HCT116 (cell line): ENCODE results near the gene HECTD2. TPM values are rescaled to one million over a fixed set of nuclear protein-coding genes. Genes with fewer than 3 reads are reported as not detected.

Experiments
- ATAC-seq: fragments of 200-7000 bp; cut with Tn5 transposase; 2 replicates; pipeline ENCODE4 v1.9.1; 2020; ENCODE audit warnings: mild to moderate bottlenecking, moderate library complexity
- BruUV-seq: library from RNA; stranded (reverse); fragments of 400-500 nt; replicated peaks from 2 replicates; lab custom pipeline; 2021; lab: Mats Ljungman, UMichigan
- CTCF ChIA-PET: fragments of 300-600 bp; sonication (Branson Sonifier 250); formaldehyde crosslinking; loops from one replicate; lab custom pipeline; 2021; ENCODE audit warnings: antibody characterized with exemption; lab: Charles Lee
- POLR2A ChIA-PET: fragments of 300-600, 350-600 bp; sonication (Branson Sonifier 250); formaldehyde crosslinking; loops from one replicate; lab custom pipeline; 2021; ENCODE audit warnings: antibody characterized with exemption; lab: Charles Lee
- RAD21 ChIA-PET, 2 experiments: fragments of 300-600 bp; sonication (Branson Sonifier 250); formaldehyde crosslinking; loops; one replicate each; lab custom pipeline; 2023; ENCODE audit warnings: low total read pairs in 2 of 2; ENCODE audit not compliant: uncharacterized antibody in 2 of 2, unreplicated experiment in 2 of 2, low non-redundant PET in 1 of 2; lab: Charles Lee
- DNase-seq: peaks from one replicate; pipeline ENCODE4 v3.0.0-alpha.2; 2010; ENCODE audit warnings: low read depth, low spot score
- H2AFZ ChIP-seq: fragments of 200-600 bp; shearing (Covaris generic), sonication (generic); 2 replicates; pipeline ENCODE4 v1.6.1; 2017; ENCODE audit warnings: low read depth, mixed run types, mixed read lengths, antibody characterized with exemption, low read length; ENCODE audit not compliant: poor library complexity, severe bottlenecking
- H3K27ac ChIP-seq: 2 replicates; pipeline ENCODE4 v1.5.1; 2012; ENCODE audit warnings: low read depth, low read length
- H3K27me3 ChIP-seq: fragments of 200-600 bp; sonication (generic); 2 replicates; pipeline ENCODE4 v1.6.1; 2016; ENCODE audit warnings: mixed run types, low read length, mixed read lengths; ENCODE audit not compliant: insufficient read depth
- H3K36me3 ChIP-seq, 2 experiments: fragments of 200-500 bp in 1 of 2; fragments of 200-600 bp in 1 of 2; sonication (Bioruptor generic) in 1 of 2; sonication (generic) in 1 of 2; 2 replicates each; pipeline versions ENCODE4 v1.5.1 to v1.6.1; 2014 to 2016; ENCODE audit warnings: low read length in 2 of 2, inconsistent platforms in 1 of 2, mixed read lengths in 1 of 2, mixed run types in 1 of 2; ENCODE audit not compliant: insufficient read depth in 2 of 2, control insufficient read depth in 1 of 2
- H3K4me1 ChIP-seq, 2 experiments: fragments of 200-600 bp in 1 of 2; sonication (generic) in 1 of 2; 2 replicates each; pipeline versions ENCODE4 v1.5.1 to v1.6.1; 2012 to 2017; ENCODE audit warnings: low read length in 2 of 2, inconsistent platforms in 1 of 2, mild to moderate bottlenecking in 1 of 2, mixed read lengths in 1 of 2, mixed run types in 1 of 2, moderate library complexity in 1 of 2; ENCODE audit not compliant: insufficient read depth in 2 of 2, control insufficient read depth in 1 of 2
- H3K4me2 ChIP-seq: fragments of 200-600 bp; sonication (generic); 2 replicates; pipeline ENCODE4 v1.6.1; 2017; ENCODE audit warnings: mixed run types, low read length, mixed read lengths
- H3K4me3 ChIP-seq, 2 experiments: fragments of 200-600 bp in 1 of 2; sonication (generic) in 1 of 2; replicated peaks in 1 of 2; 2 replicates each; pipeline ENCODE4 v1.5.1; 2011 to 2016; ENCODE audit warnings: low read length in 2 of 2, control low read depth in 1 of 2, low read depth in 1 of 2, mild to moderate bottlenecking in 1 of 2, mixed read lengths in 1 of 2, mixed run types in 1 of 2
- H3K79me2 ChIP-seq: fragments of 200-600 bp; sonication (generic); 2 replicates; pipeline ENCODE4 v1.6.1; 2017; ENCODE audit warnings: mild to moderate bottlenecking, mixed run types, low read length, moderate library complexity, mixed read lengths; ENCODE audit not compliant: insufficient read depth
- H3K9ac ChIP-seq: fragments of 200-600 bp; sonication (generic); 2 replicates; pipeline ENCODE4 v1.6.1; 2016; ENCODE audit warnings: low read length, mixed read lengths
- H3K9me2 ChIP-seq: fragments of 200-600 bp; sonication (generic), shearing (Covaris generic); 2 replicates; pipeline ENCODE4 v1.6.1; 2017; ENCODE audit warnings: mixed run types, mild to moderate bottlenecking, moderate library complexity; ENCODE audit not compliant: insufficient read depth
- H3K9me3 ChIP-seq, 2 experiments: fragments of 200-500 bp in 1 of 2; fragments of 200-600 bp in 1 of 2; sonication (Bioruptor generic) in 1 of 2; sonication (generic) in 1 of 2; 2 replicates each; pipeline ENCODE4 v1.6.1; 2014 to 2017; ENCODE audit warnings: low read length in 2 of 2, mixed read lengths in 2 of 2, inconsistent platforms in 1 of 2, low read depth in 1 of 2, mild to moderate bottlenecking in 1 of 2, mixed run types in 1 of 2, moderate library complexity in 1 of 2; ENCODE audit not compliant: control insufficient read depth in 1 of 2, insufficient read depth in 1 of 2
- H4K20me1 ChIP-seq: fragments of 200-600 bp; sonication (generic), shearing (Covaris generic); 2 replicates; pipeline ENCODE4 v1.6.1; 2017; ENCODE audit warnings: mixed run types, mild to moderate bottlenecking, moderate library complexity; ENCODE audit not compliant: insufficient read depth
- CBX3 ChIP-seq: IDR thresholded peaks from 2 replicates; pipeline ENCODE4 v1.6.1; 2012; ENCODE audit warnings: low read depth
- CTCF ChIP-seq, 3 experiments: fragments of 200-600 bp in 1 of 3; sonication (generic) in 1 of 3; IDR thresholded peaks in 2 of 3; conservative IDR thresholded peaks in 1 of 3; 2 replicates each; pipeline ENCODE4 v1.5.1; 2012 to 2017; ENCODE audit warnings: low read depth in 2 of 3, low read length in 2 of 3, antibody characterized with exemption in 1 of 3, borderline replicate concordance in 1 of 3, control low read depth in 1 of 3, mild to moderate bottlenecking in 1 of 3, mixed read lengths in 1 of 3, mixed run types in 1 of 3, moderate library complexity in 1 of 3; ENCODE audit not compliant: insufficient read depth in 1 of 3
- RAD21 ChIP-seq: IDR thresholded peaks from 2 replicates; pipeline ENCODE4 v1.6.1; 2012; ENCODE audit warnings: low read depth, mild to moderate bottlenecking
- SP1 ChIP-seq: IDR thresholded peaks from 2 replicates; pipeline ENCODE4 v1.6.1; 2012; ENCODE audit warnings: low read depth
- intact Hi-C: fragments of 100-400 bp; cut with micrococcal nuclease; formaldehyde crosslinking; loops from 2 replicates; pipeline ENCODE4 v1.10.0; 2022
- total RNA-seq: library from RNA; stranded (reverse); gene quantifications from one replicate; pipeline ENCODE4 v1.2.1, GENCODE V29; 2021; ENCODE audit not compliant: unreplicated experiment
- TF ChIP-seq, protein P1 (sequence below): IDR thresholded peaks from 2 replicates; pipeline ENCODE4 v1.6.1; 2011; ENCODE audit warnings: mild to moderate bottlenecking, low read length, moderate library complexity; ENCODE audit not compliant: insufficient replicate concordance; ENCODE audit errors: extremely low read depth
- TF ChIP-seq, protein P2 (sequence below): IDR thresholded peaks from 2 replicates; pipeline ENCODE4 v1.6.1; 2012; ENCODE audit warnings: low read depth

The HECTD2 gene
- total RNA-seq, 1 experiment from 2014 or later, result 3.0 TPM

DNA sequence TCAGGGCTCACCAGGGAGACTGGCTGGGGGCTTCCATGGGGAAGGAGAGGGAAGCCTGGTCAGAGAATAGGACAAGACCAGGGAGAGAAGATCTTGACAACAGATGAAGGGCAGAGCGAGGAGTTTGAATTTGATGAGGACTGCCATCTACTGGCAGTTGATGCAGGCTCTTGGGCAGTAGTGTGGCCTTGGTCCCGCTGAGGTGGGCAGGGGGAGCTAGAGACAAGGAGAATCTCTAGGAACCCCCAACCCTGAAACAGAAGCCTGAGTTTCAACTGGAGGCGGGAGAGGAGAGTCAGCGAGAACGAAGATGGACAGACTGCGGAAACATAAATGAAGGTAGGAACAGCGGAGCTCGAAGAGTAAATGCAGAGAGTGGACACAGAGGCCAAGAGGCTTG is 141.7 kb downstream of the HECTD2 start (continued):
- TF ChIP-seq, protein P1, sequence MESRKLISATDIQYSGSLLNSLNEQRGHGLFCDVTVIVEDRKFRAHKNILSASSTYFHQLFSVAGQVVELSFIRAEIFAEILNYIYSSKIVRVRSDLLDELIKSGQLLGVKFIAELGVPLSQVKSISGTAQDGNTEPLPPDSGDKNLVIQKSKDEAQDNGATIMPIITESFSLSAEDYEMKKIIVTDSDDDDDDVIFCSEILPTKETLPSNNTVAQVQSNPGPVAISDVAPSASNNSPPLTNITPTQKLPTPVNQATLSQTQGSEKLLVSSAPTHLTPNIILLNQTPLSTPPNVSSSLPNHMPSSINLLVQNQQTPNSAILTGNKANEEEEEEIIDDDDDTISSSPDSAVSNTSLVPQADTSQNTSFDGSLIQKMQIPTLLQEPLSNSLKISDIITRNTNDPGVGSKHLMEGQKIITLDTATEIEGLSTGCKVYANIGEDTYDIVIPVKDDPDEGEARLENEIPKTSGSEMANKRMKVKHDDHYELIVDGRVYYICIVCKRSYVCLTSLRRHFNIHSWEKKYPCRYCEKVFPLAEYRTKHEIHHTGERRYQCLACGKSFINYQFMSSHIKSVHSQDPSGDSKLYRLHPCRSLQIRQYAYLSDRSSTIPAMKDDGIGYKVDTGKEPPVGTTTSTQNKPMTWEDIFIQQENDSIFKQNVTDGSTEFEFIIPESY, result no peak
- TF ChIP-seq SP1, result no peak
- peak; percentile 84 for TF ChIP-seq RAD21
- TF ChIP-seq CBX3, result no peak

- no peaks in the 10 kb centered on the region for H3K9me3 ChIP-seq
- TF ChIP-seq RAD21 (peak; percentile 78), CTCF (IDR thresholded peaks at IDR 0.05 in 2 of 3, conservative IDR thresholded peaks at IDR 0.05 in 1 of 3; ENCODE audit: borderline replicate concordance in 1 of 3, insufficient read depth in 1 of 3, low read depth in 2 of 3, low read length in 2 of 3) (peak; percentile 52 to 58 (median 53); a peak in 5 of 6 replicates)
- TF ChIP-seq, protein P2, sequence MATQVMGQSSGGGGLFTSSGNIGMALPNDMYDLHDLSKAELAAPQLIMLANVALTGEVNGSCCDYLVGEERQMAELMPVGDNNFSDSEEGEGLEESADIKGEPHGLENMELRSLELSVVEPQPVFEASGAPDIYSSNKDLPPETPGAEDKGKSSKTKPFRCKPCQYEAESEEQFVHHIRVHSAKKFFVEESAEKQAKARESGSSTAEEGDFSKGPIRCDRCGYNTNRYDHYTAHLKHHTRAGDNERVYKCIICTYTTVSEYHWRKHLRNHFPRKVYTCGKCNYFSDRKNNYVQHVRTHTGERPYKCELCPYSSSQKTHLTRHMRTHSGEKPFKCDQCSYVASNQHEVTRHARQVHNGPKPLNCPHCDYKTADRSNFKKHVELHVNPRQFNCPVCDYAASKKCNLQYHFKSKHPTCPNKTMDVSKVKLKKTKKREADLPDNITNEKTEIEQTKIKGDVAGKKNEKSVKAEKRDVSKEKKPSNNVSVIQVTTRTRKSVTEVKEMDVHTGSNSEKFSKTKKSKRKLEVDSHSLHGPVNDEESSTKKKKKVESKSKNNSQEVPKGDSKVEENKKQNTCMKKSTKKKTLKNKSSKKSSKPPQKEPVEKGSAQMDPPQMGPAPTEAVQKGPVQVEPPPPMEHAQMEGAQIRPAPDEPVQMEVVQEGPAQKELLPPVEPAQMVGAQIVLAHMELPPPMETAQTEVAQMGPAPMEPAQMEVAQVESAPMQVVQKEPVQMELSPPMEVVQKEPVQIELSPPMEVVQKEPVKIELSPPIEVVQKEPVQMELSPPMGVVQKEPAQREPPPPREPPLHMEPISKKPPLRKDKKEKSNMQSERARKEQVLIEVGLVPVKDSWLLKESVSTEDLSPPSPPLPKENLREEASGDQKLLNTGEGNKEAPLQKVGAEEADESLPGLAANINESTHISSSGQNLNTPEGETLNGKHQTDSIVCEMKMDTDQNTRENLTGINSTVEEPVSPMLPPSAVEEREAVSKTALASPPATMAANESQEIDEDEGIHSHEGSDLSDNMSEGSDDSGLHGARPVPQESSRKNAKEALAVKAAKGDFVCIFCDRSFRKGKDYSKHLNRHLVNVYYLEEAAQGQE, result no peak
- H3K4me1 ChIP-seq, result no peaks in the 10 kb centered on the region
- H3K36me3 ChIP-seq, result no peaks in the 10 kb centered on the region
- H3K9me2 ChIP-seq, result no peaks in the 10 kb centered on the region
- H3K79me2 ChIP-seq, result no peaks in the 10 kb centered on the region
- H4K20me1 ChIP-seq, result no peaks in the 10 kb centered on the region
- POLR2A ChIA-PET, result interaction anchor here (0.6 to 1.5 kb wide), 2 partner anchors 254 to 256 kb away, joined by 3 to 4 read pairs; no protein-coding TSS in a partner anchor
- RAD21 ChIA-PET, result interaction anchor here (0.7 to 1.8 kb wide), 3 partner anchors 83 to 254 kb away, joined by 3 to 9 read pairs (median 3); no protein-coding TSS in a partner anchor
- BruUV-seq, result no TSS peak
- H2AFZ ChIP-seq, result no peak overlapping the region
- CTCF ChIA-PET, result interaction anchor here (0.6 to 2.1 kb wide), 15 partner anchors 14 to 672 kb away, joined by 3 to 22 read pairs (median 4); partner anchors contain the start of gene PPP1R3C
- no peak overlapping the region for H3K9ac ChIP-seq
- H3K4me3 ChIP-seq, result no peak overlapping the region
- H3K27me3 ChIP-seq, result no peaks in the 10 kb centered on the region
- no peak overlapping the region for H3K4me2 ChIP-seq
- ATAC-seq (peak; percentile 80), DNase-seq (peak; percentile 2)
- no peak overlapping the region for H3K27ac ChIP-seq
- intact Hi-C loops, result loop anchor here (1.0 to 5.0 kb wide), 5 partner anchors 83 to 360 kb away; no protein-coding TSS in a partner anchor
Measured at GRCh38 chr10:91552274-91553095, 142.3 kb downstream of the HECTD2 start.
